B cell (primary cell): Measurements from ENCODE around the gene GPBP1. TPM values are rescaled to one million over a fixed set of nuclear protein-coding genes. Genes with fewer than 3 reads are reported as not detected.

Source experiments
- ATAC-seq: fragments of 200-7000 bp; cut with Tn5 transposase; one replicate; pipeline ENCODE4 v1.10.0; 2021; ENCODE audit warnings: low read depth, mild to moderate bottlenecking, moderate number of reproducible peaks, moderate library complexity
- CTCF ChIA-PET: fragments of 350-600 bp; sonication (Branson Sonifier 250); formaldehyde crosslinking; loops from one replicate; lab custom pipeline; 2021; ENCODE audit warnings: antibody characterized with exemption, inconsistent platforms; lab: Charles Lee
- POLR2A ChIA-PET: fragments of 350-600 bp; sonication (Branson Sonifier 250); formaldehyde crosslinking; loops from one replicate; lab custom pipeline; 2021; ENCODE audit warnings: antibody characterized with exemption; lab: Charles Lee
- DNase-seq: peaks from one replicate; pipeline ENCODE4 v3.0.0; 2013
- H2AFZ ChIP-seq: 2 replicates; pipeline ENCODE4 v1.6.1; 2012; ENCODE audit warnings: mild to moderate bottlenecking, low read depth, low read length; ENCODE audit not compliant: insufficient read depth, poor library complexity, severe bottlenecking
- H3K27ac ChIP-seq, 2 donors: 1 replicate in 1 of 2; 2 replicates in 1 of 2; pipeline ENCODE4 v1.5.1; 2012 to 2013; ENCODE audit warnings: low read length in 2 of 2, mild to moderate bottlenecking in 2 of 2, moderate library complexity in 1 of 2
- H3K27me3 ChIP-seq, 4 experiments: fragments of 200-600 bp in 1 of 4; sonication (generic) in 1 of 4; replicated peaks in 1 of 4; 1 replicate in 2 of 4; 2 replicates in 2 of 4; pipeline versions ENCODE4 v1.6.1 to v1.7.0; 2013 to 2016; ENCODE audit warnings: low read length in 3 of 4, mild to moderate bottlenecking in 2 of 4, mixed read lengths in 1 of 4, moderate library complexity in 1 of 4; ENCODE audit not compliant: insufficient read depth in 4 of 4, control insufficient read depth in 3 of 4; ENCODE audit errors: control extremely low read depth in 1 of 4
- H3K36me3 ChIP-seq, 2 experiments: replicated peaks in 1 of 2; 1 replicate in 1 of 2; 2 replicates in 1 of 2; pipeline versions ENCODE4 v1.6.1 to v1.7.1; 2013; ENCODE audit warnings: low read length in 1 of 2; ENCODE audit not compliant: insufficient read depth in 2 of 2, control insufficient read depth in 1 of 2; ENCODE audit errors: control extremely low read depth in 1 of 2, extremely low read depth in 1 of 2
- H3K4me1 ChIP-seq, 2 donors: fragments of 200-600 bp in 1 of 2; sonication (generic) in 1 of 2; 1 replicate in 1 of 2; 2 replicates in 1 of 2; pipeline versions ENCODE4 v1.5.1 to v1.6.1; 2013 to 2017; ENCODE audit warnings: low read length in 2 of 2; ENCODE audit not compliant: control insufficient read depth in 2 of 2, insufficient read depth in 2 of 2
- H3K4me2 ChIP-seq: replicated peaks from 2 replicates; pipeline ENCODE3; 2012; ENCODE audit warnings: mild to moderate bottlenecking, low read depth, low read length; ENCODE audit not compliant: poor library complexity, severe bottlenecking
- H3K4me3 ChIP-seq, 5 experiments: fragments of 200-600 bp in 1 of 5; sonication (generic) in 1 of 5; 1 replicate in 3 of 5; 2 replicates in 2 of 5; pipeline versions ENCODE4 v1.5.1 to v1.7.0; 2011 to 2016; ENCODE audit warnings: low read length in 4 of 5, mild to moderate bottlenecking in 4 of 5, low read depth in 2 of 5, control low read depth in 1 of 5, moderate library complexity in 1 of 5; ENCODE audit not compliant: insufficient read depth in 1 of 5; ENCODE audit errors: control extremely low read depth in 1 of 5, extremely low read depth in 1 of 5
- H3K79me2 ChIP-seq: fragments of 200-600 bp; sonication (generic); one replicate; pipeline ENCODE4 v1.6.0; 2016; ENCODE audit warnings: low read length; ENCODE audit not compliant: control insufficient read depth, insufficient read depth
- H3K9ac ChIP-seq: fragments of 200-600 bp; sonication (generic); 2 replicates; pipeline ENCODE4 v1.6.1; 2017; ENCODE audit warnings: mild to moderate bottlenecking, low read length, moderate library complexity
- H3K9me3 ChIP-seq, 3 donors: one replicate each; pipeline versions ENCODE4 v1.6.1 to v1.7.1; 2013; ENCODE audit warnings: low read length in 2 of 3; ENCODE audit not compliant: control insufficient read depth in 2 of 3, insufficient read depth in 1 of 3; ENCODE audit errors: control extremely low read depth in 1 of 3
- H4K20me1 ChIP-seq: 2 replicates; pipeline ENCODE4 v1.6.0; 2012; ENCODE audit warnings: mild to moderate bottlenecking, low read length; ENCODE audit not compliant: insufficient read depth, control insufficient read depth, poor library complexity, severe bottlenecking
- H3K27ac Mint-ChIP-seq: one replicate; pipeline ENCODE4 v1.8.0; 2021; ENCODE audit warnings: mixed read lengths
- H3K27me3 Mint-ChIP-seq: one replicate; pipeline ENCODE4 v1.8.0; 2021; ENCODE audit warnings: mixed read lengths
- H3K4me1 Mint-ChIP-seq: one replicate; pipeline ENCODE4 v1.8.0; 2021; ENCODE audit warnings: mixed read lengths
- H3K4me3 Mint-ChIP-seq: one replicate; pipeline ENCODE4 v1.8.0; 2021; ENCODE audit warnings: mixed read lengths
- H3K9me3 Mint-ChIP-seq: one replicate; pipeline ENCODE4 v1.8.0; 2022; ENCODE audit warnings: mixed read lengths; ENCODE audit not compliant: insufficient read depth
- EZH2 ChIP-seq: IDR thresholded peaks from 2 replicates; pipeline ENCODE4 v1.6.1; 2012; ENCODE audit warnings: borderline replicate concordance, low read depth, mild to moderate bottlenecking, moderate library complexity, low read length; ENCODE audit not compliant: insufficient read depth, poor library complexity, severe bottlenecking
- WGBS: methylation state at CpG from one replicate; pipeline ENCODE4 v1.1.5; 2013; ENCODE audit warnings: missing lambda C conversion rate; ENCODE audit not compliant: insufficient coverage; 5-methylcytosine and 5-hydroxymethylcytosine counted together
- intact Hi-C: fragments of 100-400 bp; cut with micrococcal nuclease; formaldehyde crosslinking; loops from one replicate; pipeline ENCODE4 v1.10.0; 2022
- polyA plus RNA-seq: library from polyadenylated mRNA; depleted of rRNA; stranded (reverse); fragments of >200 nt; gene quantifications from 2 replicates; pipeline ENCODE4 v1.2.3, GENCODE V29; 2012
- total RNA-seq, 2 donors: library from RNA; stranded (reverse); fragments of 120-200 nt in 1 of 2; gene quantifications; 1 replicate in 1 of 2; 2 replicates in 1 of 2; pipeline versions ENCODE4 v1.2.3 to v1.2.4, GENCODE V29; 2013 to 2022
- TF ChIP-seq, protein P1 (sequence below): fragments of 200-600 bp; IDR thresholded peaks from one replicate; pipeline ENCODE4 v1.8.0; 2022; ENCODE audit warnings: antibody characterized with exemption, mild to moderate bottlenecking

The GPBP1 gene
- total and polyA plus RNA-seq, 2 donors (not counting 1 experiment from before 2014, with no cell fraction given): 30.9 to 152 TPM

DNA sequence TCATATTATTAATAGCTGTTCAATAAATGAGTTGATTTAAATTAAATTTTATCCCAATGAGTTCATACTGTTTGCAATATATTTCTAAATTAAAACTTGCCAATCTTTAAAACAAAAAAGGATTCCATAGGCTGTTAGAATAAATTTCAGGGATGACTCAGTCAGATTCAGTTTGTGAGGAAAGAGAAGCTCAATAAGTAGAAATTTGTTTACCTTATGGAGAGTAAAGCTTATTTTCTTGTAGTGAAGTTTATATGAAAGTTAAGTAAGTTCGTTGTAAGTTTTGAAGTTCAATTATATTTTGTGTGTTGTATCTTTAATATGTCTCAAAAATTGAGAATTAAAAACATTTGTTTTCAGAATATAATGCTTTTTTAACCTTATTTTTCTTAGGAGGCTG, 29.0 kb downstream of the GPBP1 start:
- ChIA-PET CTCF (interaction anchor here (0.9 to 1.7 kb wide), 2 partner anchors 17 to 64 kb away, joined by 3 to 5 read pairs; no protein-coding TSS in a partner anchor), POLR2A (no interaction called here)
- ATAC-seq (no peak), DNase-seq (no peak)
- Histone ChIP-seq H3K27me3 (no peaks in the 10 kb centered on the region), H3K9ac (no peak overlapping the region), H3K27ac (peak overlapping the region in 1 of 2 donors; percentile 67), H3K4me1 (peaks cover 28 to 61% of the 10 kb centered on the region in 2 donors), H3K36me3 (peaks cover 0 to 11% of the 10 kb centered on the region in 2 experiments), H4K20me1 (peaks cover 91% of the 10 kb centered on the region), H3K4me2 (no peak overlapping the region), H3K4me3 (no peak overlapping the region), H2AFZ (no peak overlapping the region), H3K9me3 (no peaks in the 10 kb centered on the region), H3K79me2 (peaks cover 99% of the 10 kb centered on the region)
- Mint-ChIP-seq H3K9me3 (no peaks in the 10 kb centered on the region), H3K27ac (no peak overlapping the region), H3K4me1 (peaks cover 65% of the 10 kb centered on the region), H3K27me3 (no peaks in the 10 kb centered on the region), H3K4me3 (no peak overlapping the region)
- no CpG with 5 or more reads among the region's 1 CpG for WGBS
- TF ChIP-seq, protein P1, sequence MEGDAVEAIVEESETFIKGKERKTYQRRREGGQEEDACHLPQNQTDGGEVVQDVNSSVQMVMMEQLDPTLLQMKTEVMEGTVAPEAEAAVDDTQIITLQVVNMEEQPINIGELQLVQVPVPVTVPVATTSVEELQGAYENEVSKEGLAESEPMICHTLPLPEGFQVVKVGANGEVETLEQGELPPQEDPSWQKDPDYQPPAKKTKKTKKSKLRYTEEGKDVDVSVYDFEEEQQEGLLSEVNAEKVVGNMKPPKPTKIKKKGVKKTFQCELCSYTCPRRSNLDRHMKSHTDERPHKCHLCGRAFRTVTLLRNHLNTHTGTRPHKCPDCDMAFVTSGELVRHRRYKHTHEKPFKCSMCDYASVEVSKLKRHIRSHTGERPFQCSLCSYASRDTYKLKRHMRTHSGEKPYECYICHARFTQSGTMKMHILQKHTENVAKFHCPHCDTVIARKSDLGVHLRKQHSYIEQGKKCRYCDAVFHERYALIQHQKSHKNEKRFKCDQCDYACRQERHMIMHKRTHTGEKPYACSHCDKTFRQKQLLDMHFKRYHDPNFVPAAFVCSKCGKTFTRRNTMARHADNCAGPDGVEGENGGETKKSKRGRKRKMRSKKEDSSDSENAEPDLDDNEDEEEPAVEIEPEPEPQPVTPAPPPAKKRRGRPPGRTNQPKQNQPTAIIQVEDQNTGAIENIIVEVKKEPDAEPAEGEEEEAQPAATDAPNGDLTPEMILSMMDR: no peak
- no peak for TF ChIP-seq EZH2
- intact Hi-C loops: no loop called here

DNA sequence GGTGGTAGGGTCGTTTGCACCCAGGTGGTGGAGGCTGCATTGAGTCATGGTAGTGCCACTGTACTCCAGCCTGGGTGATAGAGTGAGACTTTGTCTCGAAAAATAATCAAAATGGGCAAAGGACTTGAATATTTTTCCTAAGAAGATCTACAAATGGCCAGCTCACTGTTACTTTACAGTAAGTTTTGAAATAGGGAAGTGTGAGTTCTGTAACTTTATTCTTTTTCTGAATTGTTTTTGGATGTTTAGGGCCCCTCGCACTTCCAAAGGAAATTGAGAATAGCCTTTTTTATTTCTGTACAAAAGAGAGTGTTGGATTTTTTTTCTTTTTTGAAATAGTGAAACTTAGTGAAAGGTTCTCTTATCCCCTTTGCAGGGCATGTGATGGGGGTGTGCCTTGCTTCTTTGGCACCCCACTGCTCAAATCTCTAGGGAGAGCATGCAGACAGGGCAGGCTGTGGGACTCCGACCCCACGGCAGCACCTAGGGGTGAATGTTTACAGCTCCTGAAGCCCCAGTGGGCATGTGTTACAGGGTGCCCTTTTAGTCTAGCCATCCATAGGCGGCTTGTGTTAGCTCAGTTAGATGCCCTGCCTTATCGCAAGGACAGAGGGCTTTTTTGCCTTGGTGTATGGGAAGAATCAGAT, 33.3 kb downstream of the GPBP1 start:
- ATAC-seq (peak; percentile 49), DNase-seq (peak; percentile 32)
- peaks cover 92% of the 10 kb centered on the region for H4K20me1 ChIP-seq
- H3K4me1 ChIP-seq: peaks cover 31 to 56% of the 10 kb centered on the region in 2 donors
- Mint-ChIP-seq H3K4me3 (peak overlapping the region; percentile 52), H3K4me1 (peaks cover 66% of the 10 kb centered on the region), H3K27me3 (no peaks in the 10 kb centered on the region), H3K27ac (peak overlapping the region; percentile 37), H3K9me3 (no peaks in the 10 kb centered on the region)
- peaks cover 99% of the 10 kb centered on the region for H3K79me2 ChIP-seq
- TF ChIP-seq EZH2: no peak
- TF ChIP-seq, protein P1: no peak
- no peaks in the 10 kb centered on the region for H3K9me3 ChIP-seq
- H3K4me3 ChIP-seq: no peak overlapping the region
- CTCF ChIA-PET: interaction anchor here (0.6 to 1.7 kb wide), 4 partner anchors 13 to 940 kb away, joined by 3 to 4 read pairs (median 4); no protein-coding TSS in a partner anchor
- peak overlapping the region; percentile 43 for H3K4me2 ChIP-seq
- no peaks in the 10 kb centered on the region for H3K36me3 ChIP-seq
- intact Hi-C loops: loop anchor here (2.0 kb wide), 1 partner anchor 14 kb away; no protein-coding TSS in a partner anchor
- POLR2A ChIA-PET: no interaction called here
- H3K9ac ChIP-seq: no peak overlapping the region
- 50% methylated on average over 4 of the region's 7 CpGs for WGBS
- H2AFZ ChIP-seq: no peak overlapping the region
- H3K27ac ChIP-seq: peak overlapping the region in 1 of 2 donors; percentile 27
- no peaks in the 10 kb centered on the region for H3K27me3 ChIP-seq
